Measurements from ENCODE around the gene LAPTM5. TPM values are rescaled to one million over a fixed set of nuclear protein-coding genes. Genes with fewer than 3 reads are reported as not detected.

The LAPTM5 gene
- total RNA-seq, 1 experiment from 2014 or later: 1.5 TPM

DNA sequence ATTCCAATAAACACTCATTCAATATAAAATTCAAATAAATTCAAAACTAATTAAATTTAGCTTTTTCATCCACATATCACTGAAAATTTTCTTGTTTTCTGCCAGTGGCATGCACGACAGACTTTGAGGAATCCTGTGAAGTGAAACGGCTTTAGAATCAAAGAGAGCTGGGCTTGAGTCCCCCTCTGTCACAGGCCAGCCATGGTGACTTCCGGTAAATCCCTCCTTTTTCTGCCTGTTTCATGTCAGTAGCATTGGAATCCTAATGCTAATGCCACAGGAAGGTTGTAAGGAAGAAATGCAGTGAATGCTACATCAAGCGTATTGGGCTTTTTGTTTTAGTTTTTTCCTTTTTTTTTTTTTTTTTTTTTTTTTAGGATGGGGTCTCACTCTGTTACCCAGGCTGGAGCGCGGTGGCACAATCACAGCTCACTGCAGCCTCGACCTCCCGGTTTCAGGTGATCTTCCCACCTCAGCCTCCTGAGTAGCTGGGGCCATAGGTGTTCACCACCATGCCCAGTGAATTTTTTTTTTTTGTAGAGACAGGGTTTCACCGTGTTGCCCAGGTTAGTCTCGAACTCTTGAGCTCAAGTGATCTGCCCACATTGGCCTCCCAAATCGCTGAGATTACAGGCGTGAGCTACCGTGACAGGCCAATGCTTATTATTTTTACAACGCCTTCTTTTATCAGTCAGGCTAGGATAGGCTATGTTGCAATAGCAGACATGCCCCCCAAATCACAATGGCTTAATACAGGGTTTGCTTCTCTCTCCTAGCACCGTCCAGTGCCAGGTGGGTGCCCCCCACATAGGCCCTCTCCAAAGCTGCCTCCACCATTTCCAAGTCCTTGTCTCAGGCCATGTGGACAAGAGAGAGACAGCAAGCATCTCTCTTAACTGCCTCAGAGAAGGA lies 30.5 kb downstream of the LAPTM5 start:
- Histone ChIP-seq H3K27me3 (ENCODE audit: insufficient read depth, low read length) (no peaks in the 10 kb centered on the region), H3K27ac (ENCODE audit: low read depth, low read length) (no peak overlapping the region), H3K79me2 (ENCODE audit: insufficient read depth, low read length) (no peaks in the 10 kb centered on the region), H3K9me2 (ENCODE audit: insufficient read depth) (no peaks in the 10 kb centered on the region), H3K4me1 (ENCODE audit: control insufficient read depth in 1 of 2, insufficient read depth in 2 of 2, low read length in 2 of 2) (peaks cover 5 to 7% of the 10 kb centered on the region in 2 experiments; a peak in 3 of 4 replicates), H3K9me3 (ENCODE audit: control insufficient read depth in 1 of 2, insufficient read depth in 1 of 2, low read depth in 1 of 2, low read length in 2 of 2) (no peaks in the 10 kb centered on the region), H3K9ac (ENCODE audit: low read length) (no peak overlapping the region), H3K4me2 (ENCODE audit: low read length) (no peak overlapping the region), H2AFZ (ENCODE audit: low read depth, low read length, poor library complexity, severe bottlenecking) (no peak overlapping the region), H4K20me1 (ENCODE audit: insufficient read depth) (no peaks in the 10 kb centered on the region), H3K4me3 (replicated peaks in 1 of 2; ENCODE audit: low read depth in 1 of 2, low read length in 2 of 2) (no peak overlapping the region), H3K36me3 (ENCODE audit: control insufficient read depth in 1 of 2, insufficient read depth in 2 of 2, low read length in 2 of 2) (no peaks in the 10 kb centered on the region)
- TF ChIP-seq REST (IDR thresholded peaks at IDR 0.05; ENCODE audit: low read depth): no peak
- TF ChIP-seq ZNF274 (IDR thresholded peaks at IDR 0.05; ENCODE audit: low read depth, low read length): no peak
- TF ChIP-seq FOSL1 (IDR thresholded peaks at IDR 0.05; ENCODE audit: low read depth): no peak
- TF ChIP-seq SP1 (IDR thresholded peaks at IDR 0.05; ENCODE audit: low read depth): no peak
- TF ChIP-seq JUND (IDR thresholded peaks at IDR 0.05): no peak
- TF ChIP-seq CTCF (IDR thresholded peaks at IDR 0.05 in 2 of 3, conservative IDR thresholded peaks at IDR 0.05 in 1 of 3; ENCODE audit: borderline replicate concordance in 1 of 3, insufficient read depth in 1 of 3, low read depth in 2 of 3, low read length in 2 of 3): no peak
- no peak for TF ChIP-seq RAD21 (IDR thresholded peaks at IDR 0.05; ENCODE audit: low read depth)
- TF ChIP-seq EGR1 (IDR thresholded peaks at IDR 0.05; ENCODE audit: low read depth): no peak
- no peak for TF ChIP-seq ZFX (IDR thresholded peaks at IDR 0.05)
- CTCF ChIA-PET: interaction anchor here (2.0 to 6.1 kb wide), 4 partner anchors 8 to 184 kb away, joined by 5 to 49 read pairs (median 14); no protein-coding TSS in a partner anchor
- RAD21 ChIA-PET (ENCODE audit: low non-redundant PET in 1 of 2, low total read pairs in 2 of 2, uncharacterized antibody in 2 of 2, unreplicated experiment in 2 of 2): interaction anchor here in 1 of 2 experiments (1.1 kb wide), 1 partner anchor 184 kb away, joined by 3 read pairs; no protein-coding TSS in a partner anchor
- POLR2A ChIA-PET: interaction anchor here (1.2 kb wide), 1 partner anchor 8 kb away, joined by 7 read pairs; no protein-coding TSS in a partner anchor
- intact Hi-C loops (cut with micrococcal nuclease): no loop called here
- no TSS peak for BruUV-seq (replicated peaks)
- no peak for DNase-seq (ENCODE audit: low read depth, low spot score)
- ATAC-seq: no peak

All from HCT116 (cell line).